NCI-H146 treated with DMSO at 0.1 percent for 48 hours (cell line): ENCODE measurements around the gene CCBE1.
"Not testable (repeated sequence)": the region's sequence is repeated elsewhere in the genome, so short reads cannot be mapped to it uniquely, and the experiment has no call there.

Source experiments
- DNase-seq: peaks from one replicate; lab custom pipeline; 2025; ENCODE audit not compliant: unreplicated experiment; lab: John Stamatoyannopoulos, UW

Gene CCBE1

GRCh38 chr18:59697236-59697932 is at the start of gene CCBE1:
CCBE1 (minus strand) TSS chr18:59697423.
- DNase-seq, result no peak

DNA sequence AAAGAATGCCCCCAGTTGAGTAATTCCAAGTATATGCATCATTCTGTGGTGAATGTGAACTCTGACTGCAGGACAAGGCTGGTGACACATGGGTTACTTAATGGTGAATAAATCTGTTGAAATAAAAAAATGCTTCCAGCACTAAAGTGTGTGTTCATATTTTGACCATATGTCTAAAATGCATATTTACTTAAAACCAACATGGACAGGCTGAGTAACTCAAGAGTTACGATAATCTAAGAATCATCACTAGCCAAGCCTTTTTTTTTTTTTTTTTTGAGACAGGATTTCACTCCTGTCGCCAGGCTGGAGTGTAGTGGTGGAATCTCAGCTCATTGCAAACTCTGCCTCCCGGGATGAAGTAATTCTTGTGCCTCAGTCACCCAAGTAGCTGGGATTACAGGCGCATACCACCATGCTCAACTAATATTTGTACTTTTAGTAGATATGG is 47.1 kb upstream of the CCBE1 start:
- DNase-seq, result no peak

DNA sequence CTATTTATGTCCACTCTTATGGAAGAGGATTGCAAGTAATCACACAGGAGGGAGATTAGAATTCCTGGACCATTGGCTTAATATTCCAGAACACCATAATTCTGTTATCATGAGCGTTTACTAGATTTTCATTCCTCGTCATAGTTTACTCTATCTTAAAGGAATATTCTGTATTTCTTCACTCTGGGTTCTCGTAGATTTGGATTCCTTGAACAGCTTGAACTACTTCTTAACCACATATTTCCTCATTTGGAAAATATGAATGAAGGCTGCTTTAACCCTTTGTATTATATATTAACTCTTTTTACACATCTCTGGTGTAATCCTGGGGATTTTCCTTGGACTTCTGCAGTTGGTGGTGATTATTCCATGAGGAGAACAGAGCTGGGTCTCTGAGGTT is 46.3 kb upstream of the CCBE1 start:
- DNase-seq, result no peak

GRCh38 chr18:59742325-59743111 is 45.3 kb upstream of the CCBE1 start:
- no peak for DNase-seq

- DNase-seq, result no peak
Measured at GRCh38 chr18:59740141-59740540, 42.9 kb upstream of the CCBE1 start.

DNA sequence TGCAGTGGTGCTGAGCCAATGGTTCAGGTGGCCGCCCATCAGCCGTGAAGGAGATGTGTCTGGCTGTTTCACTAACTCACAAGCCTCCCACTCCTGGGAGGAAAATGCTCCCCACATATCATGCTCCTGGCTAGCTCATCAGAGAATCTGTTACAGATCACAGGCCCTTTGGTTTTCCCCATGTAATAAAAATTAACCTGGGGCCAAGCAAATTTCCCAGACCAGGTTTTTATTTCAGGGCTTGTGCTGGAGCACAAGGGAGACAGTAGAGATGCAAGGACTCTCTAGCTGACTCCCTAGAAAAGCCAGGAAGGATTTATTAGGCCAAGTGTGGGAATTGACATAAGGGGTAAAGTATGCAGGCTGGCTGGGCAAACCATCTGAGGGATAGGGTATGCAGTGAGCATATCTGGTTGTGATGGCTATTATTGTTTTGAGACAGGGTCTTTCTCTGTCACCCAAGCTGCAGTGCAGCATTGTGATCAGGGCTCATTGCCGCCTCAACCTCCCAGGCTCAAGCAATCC is 40.6 kb upstream of the CCBE1 start:
- no peak for DNase-seq

GRCh38 chr18:59737335-59737734 is 40.1 kb upstream of the CCBE1 start:
- DNase-seq, result not testable (repeated sequence)

GRCh38 chr18:59736061-59736460 is 38.8 kb upstream of the CCBE1 start:
- no peak for DNase-seq

DNA sequence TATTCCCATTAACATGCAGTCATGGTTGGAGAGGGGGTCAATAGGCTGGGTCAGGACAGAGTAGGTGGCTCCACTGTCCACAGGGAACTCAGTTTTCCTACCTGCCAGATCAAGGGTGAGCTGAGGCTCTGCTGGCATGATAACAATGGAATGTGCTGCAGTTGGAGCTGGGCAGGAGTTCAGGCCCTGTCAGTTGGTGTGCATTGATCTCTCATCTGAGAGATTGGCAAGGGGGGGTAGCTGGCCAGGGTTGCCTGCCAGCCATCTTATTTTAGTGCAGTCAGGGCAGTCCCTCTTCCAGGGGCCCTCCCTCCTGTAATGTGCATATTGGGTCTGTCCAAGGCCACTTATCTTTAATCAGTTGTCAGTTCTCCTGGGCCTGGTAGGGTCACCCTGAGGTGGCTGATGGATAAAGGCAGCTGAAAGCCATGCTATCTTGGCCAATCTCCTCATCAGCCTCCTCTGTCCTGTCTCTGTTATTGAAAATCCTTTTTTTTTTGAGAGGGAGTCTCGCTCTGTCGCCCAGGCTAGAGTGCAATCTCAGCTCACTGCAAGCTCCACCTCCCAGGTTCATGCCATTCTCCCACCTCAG is 38.1 kb upstream of the CCBE1 start:
- no peak for DNase-seq

DNA sequence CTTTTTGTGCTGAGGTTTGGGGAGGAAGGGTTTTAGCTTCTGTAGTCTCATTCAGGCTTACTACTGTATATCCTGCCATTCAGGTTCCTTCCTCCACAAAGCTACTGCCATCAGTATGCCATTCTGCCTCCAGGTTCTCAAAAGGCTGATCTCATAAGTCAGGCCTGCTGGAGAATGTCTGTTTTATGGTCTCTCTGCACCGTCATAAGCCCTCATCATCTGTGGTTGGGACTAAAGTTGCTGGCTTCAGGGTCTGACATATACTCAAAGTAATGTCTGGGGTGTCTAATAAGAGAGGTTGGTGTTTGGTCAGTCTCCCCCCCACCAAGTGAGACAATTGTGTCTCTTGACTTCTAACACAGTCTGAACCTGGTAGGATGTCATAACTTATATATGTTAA is 36.2 kb upstream of the CCBE1 start:
- no peak for DNase-seq

GRCh38 chr18:59730896-59731295 is 33.7 kb upstream of the CCBE1 start:
- no peak for DNase-seq

DNA sequence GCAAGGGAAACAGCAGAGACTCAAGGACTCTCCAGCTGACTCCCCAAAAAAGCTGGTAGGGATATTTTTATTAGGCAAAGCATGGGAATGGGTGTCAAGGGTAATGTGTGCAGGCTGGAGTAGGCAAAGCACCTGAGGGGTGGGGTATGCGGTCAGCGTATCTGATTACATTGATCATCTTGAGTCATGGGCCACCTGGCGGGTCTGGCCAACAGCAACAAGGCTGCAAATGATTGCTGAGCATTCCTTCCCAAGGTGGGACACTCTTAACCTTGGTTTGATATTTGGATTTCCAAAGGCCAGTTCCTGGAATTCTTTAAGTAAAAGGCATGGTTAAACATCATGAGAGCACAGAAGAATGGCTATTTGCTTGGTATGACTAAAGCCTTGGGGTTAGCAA is 32.6 kb upstream of the CCBE1 start:
- DNase-seq, result no peak

DNA sequence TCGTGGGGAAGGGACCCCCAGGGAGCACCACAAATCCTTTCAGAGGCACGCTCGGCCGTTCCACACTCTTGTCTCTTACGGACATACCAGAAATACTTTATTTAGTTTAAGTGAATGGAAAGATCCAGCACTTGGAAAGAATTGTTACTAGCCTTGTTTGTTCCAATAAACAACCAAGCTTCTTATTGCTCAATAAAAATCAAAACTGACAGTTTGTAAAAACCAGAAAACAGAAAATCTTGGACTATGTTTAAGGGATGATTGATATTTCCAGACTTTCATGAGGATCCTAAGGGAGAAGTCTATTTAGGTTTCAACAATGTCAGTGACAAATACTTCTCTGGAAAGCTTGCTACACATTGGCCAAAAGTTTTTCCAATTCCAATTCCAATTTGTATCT is 31.6 kb upstream of the CCBE1 start:
- DNase-seq, result no peak

- DNase-seq, result no peak
Measured at GRCh38 chr18:59725142-59725541, 27.9 kb upstream of the CCBE1 start.

DNA sequence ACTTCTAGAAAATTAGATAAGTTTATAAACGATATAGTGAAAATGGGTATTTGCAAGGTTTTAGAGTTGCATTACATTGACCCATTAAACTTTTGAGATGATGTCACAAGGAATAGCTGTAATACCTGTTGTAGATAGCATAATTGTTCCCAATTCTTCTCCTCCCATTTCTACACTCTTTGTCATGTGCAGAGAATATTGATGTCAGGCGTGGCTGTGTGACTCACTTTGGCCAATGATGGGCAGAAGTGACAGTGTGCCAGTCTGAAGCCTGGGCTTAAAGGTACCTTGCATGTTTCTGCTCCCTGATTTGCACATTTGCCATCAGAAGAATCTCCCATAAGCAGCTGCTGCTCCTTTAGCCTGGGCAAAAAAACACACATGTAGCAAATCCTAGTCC is 26.9 kb upstream of the CCBE1 start:
- DNase-seq, result no peak

- DNase-seq, result no peak
Measured at GRCh38 chr18:59721931-59722330, 24.7 kb upstream of the CCBE1 start.

- no peak for DNase-seq
Measured at GRCh38 chr18:59721211-59721610, 24.0 kb upstream of the CCBE1 start.

GRCh38 chr18:59719544-59720181 is 22.4 kb upstream of the CCBE1 start:
- DNase-seq, result no peak

- DNase-seq, result no peak
Measured at GRCh38 chr18:59718464-59719157, 21.4 kb upstream of the CCBE1 start.

DNA sequence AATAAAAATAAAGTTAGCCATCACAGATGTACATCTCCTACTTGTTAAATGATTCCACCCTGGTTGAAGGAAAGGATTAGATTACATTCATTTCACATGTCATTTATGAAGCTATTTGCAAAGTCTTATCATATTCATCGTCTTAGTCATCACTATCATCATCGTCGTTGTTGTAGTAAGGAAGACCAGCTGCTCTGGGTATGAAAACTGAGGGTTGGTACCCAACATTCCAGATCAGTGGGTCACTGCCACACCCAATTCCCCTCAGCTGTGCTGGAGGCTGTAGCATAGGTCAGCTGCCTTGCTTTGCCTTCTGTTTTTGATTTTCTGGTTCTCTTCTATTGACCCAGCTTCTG is 20.9 kb upstream of the CCBE1 start:
- no peak for DNase-seq

- DNase-seq, result no peak
Measured at GRCh38 chr18:59717291-59717690, 20.1 kb upstream of the CCBE1 start.
